ENCODE results near the gene KRTAP29-1. TPM values are rescaled to one million over a fixed set of nuclear protein-coding genes. Genes with fewer than 3 reads are reported as not detected.

The KRTAP29-1 gene
- polyA plus RNA-seq, 4 donors = not detected

- H3K36me3 ChIP-seq (ENCODE audit: control insufficient read depth in 3 of 3, insufficient read depth in 2 of 3, low read depth in 1 of 3, low read length in 3 of 3) = no peaks in the 10 kb centered on the region
- H3K27me3 ChIP-seq (ENCODE audit: control insufficient read depth in 3 of 3, insufficient read depth in 3 of 3, low read length in 3 of 3) = peaks cover 0 to 21% (median 6%) of the 10 kb centered on the region in 3 donors
- peak within 1 kb of the TSS in 1 of 3 donors; percentile 65 for H3K27ac ChIP-seq (ENCODE audit: low read depth in 1 of 3, low read length in 2 of 3)
- WGBS, 3 donors = 55 to 72% (median 65%) methylated on average over 7 of the region's 7 CpGs
- no peak within 1 kb of the TSS for H3K4me3 ChIP-seq (ENCODE audit: low read depth in 1 of 3, low read length in 3 of 3)
- no peaks in the 10 kb centered on the region for H3K9me3 ChIP-seq (ENCODE audit: control insufficient read depth in 2 of 2, insufficient read depth in 1 of 2, low read depth in 1 of 2, low read length in 1 of 2)
- DNase-seq (no peak), FAIRE-seq (no peak)
- H3K4me1 ChIP-seq (ENCODE audit: control insufficient read depth in 3 of 3, insufficient read depth in 2 of 3, low read depth in 1 of 3, low read length in 2 of 3) = no peaks in the 10 kb centered on the region
Measured at GRCh38 chr17:41308918-41309359, 6.3 kb upstream of the KRTAP29-1 start, which contains the start of gene KRTAP16-1. KRTAP16-1 (minus strand) TSS chr17:41309309; CDS start chr17:41309253, 56 bp downstream.

- 37 to 51% (median 41%) methylated on average over 10 of the region's 10 CpGs for WGBS, 3 donors
- DNase-seq = peak in 1 of 2 donors; percentile 12
- no peaks in the 10 kb centered on the region for H3K36me3 ChIP-seq (ENCODE audit: control insufficient read depth in 3 of 3, insufficient read depth in 2 of 3, low read depth in 1 of 3, low read length in 3 of 3)
- peaks cover 0 to 21% (median 6%) of the 10 kb centered on the region in 3 donors for H3K27me3 ChIP-seq (ENCODE audit: control insufficient read depth in 3 of 3, insufficient read depth in 3 of 3, low read length in 3 of 3)
- no peaks in the 10 kb centered on the region for H3K4me1 ChIP-seq (ENCODE audit: control insufficient read depth in 3 of 3, insufficient read depth in 2 of 3, low read depth in 1 of 3, low read length in 2 of 3)
- H3K27ac ChIP-seq (ENCODE audit: low read depth in 1 of 3, low read length in 2 of 3) = peak overlapping the region in 1 of 3 donors; percentile 65
- no peaks in the 10 kb centered on the region for H3K9me3 ChIP-seq (ENCODE audit: control insufficient read depth in 2 of 2, insufficient read depth in 1 of 2, low read depth in 1 of 2, low read length in 1 of 2)
- FAIRE-seq = no peak
- no peak overlapping the region for H3K4me3 ChIP-seq (ENCODE audit: low read depth in 1 of 3, low read length in 3 of 3)
Measured at GRCh38 chr17:41308251-41308917, 5.7 kb upstream of the KRTAP29-1 start.

- FAIRE-seq (no peak), DNase-seq (no peak)
- 81 to 88% (median 87%) methylated on average over 9 of the region's 9 CpGs for WGBS, 3 donors
- H3K27me3 ChIP-seq (ENCODE audit: control insufficient read depth in 3 of 3, insufficient read depth in 3 of 3, low read length in 3 of 3) = peaks cover 0 to 21% (median 6%) of the 10 kb centered on the region in 3 donors
- no peak overlapping the region for H3K4me3 ChIP-seq (ENCODE audit: low read depth in 1 of 3, low read length in 3 of 3)
- H3K4me1 ChIP-seq (ENCODE audit: control insufficient read depth in 3 of 3, insufficient read depth in 2 of 3, low read depth in 1 of 3, low read length in 2 of 3) = no peaks in the 10 kb centered on the region
- no peaks in the 10 kb centered on the region for H3K36me3 ChIP-seq (ENCODE audit: control insufficient read depth in 3 of 3, insufficient read depth in 2 of 3, low read depth in 1 of 3, low read length in 3 of 3)
- H3K9me3 ChIP-seq (ENCODE audit: control insufficient read depth in 2 of 2, insufficient read depth in 1 of 2, low read depth in 1 of 2, low read length in 1 of 2) = no peaks in the 10 kb centered on the region
- H3K27ac ChIP-seq (ENCODE audit: low read depth in 1 of 3, low read length in 2 of 3) = no peak overlapping the region
Measured at GRCh38 chr17:41307647-41308046, 5.0 kb upstream of the KRTAP29-1 start.

GRCh38 chr17:41304091-41304490 lies 1.4 kb upstream of the KRTAP29-1 start:
- DNase-seq (no peak), FAIRE-seq (no peak)
- Histone ChIP-seq H3K36me3 (ENCODE audit: control insufficient read depth in 3 of 3, insufficient read depth in 2 of 3, low read depth in 1 of 3, low read length in 3 of 3) (no peaks in the 10 kb centered on the region), H3K4me1 (ENCODE audit: control insufficient read depth in 3 of 3, insufficient read depth in 2 of 3, low read depth in 1 of 3, low read length in 2 of 3) (no peaks in the 10 kb centered on the region), H3K9me3 (ENCODE audit: control insufficient read depth in 2 of 2, insufficient read depth in 1 of 2, low read depth in 1 of 2, low read length in 1 of 2) (no peaks in the 10 kb centered on the region), H3K27me3 (ENCODE audit: control insufficient read depth in 3 of 3, insufficient read depth in 3 of 3, low read length in 3 of 3) (peaks cover 0 to 19% (median 4%) of the 10 kb centered on the region in 3 donors), H3K27ac (ENCODE audit: low read depth in 1 of 3, low read length in 2 of 3) (no peak overlapping the region), H3K4me3 (ENCODE audit: low read depth in 1 of 3, low read length in 3 of 3) (no peak overlapping the region)
- WGBS, 3 donors = 82 to 85% (median 84%) methylated on average over 12 of the region's 12 CpGs

GRCh38 chr17:41302981-41303380 lies 330 bp upstream of the KRTAP29-1 start:
- no peak overlapping the region for H3K4me3 ChIP-seq (ENCODE audit: low read depth in 1 of 3, low read length in 3 of 3)
- no peak for DNase-seq
- no peak overlapping the region for H3K27ac ChIP-seq (ENCODE audit: low read depth in 1 of 3, low read length in 2 of 3)
- 82 to 85% (median 84%) methylated on average over 4 of the region's 4 CpGs for WGBS, 3 donors
- H3K27me3 ChIP-seq (ENCODE audit: control insufficient read depth in 3 of 3, insufficient read depth in 3 of 3, low read length in 3 of 3) = peaks cover 0 to 17% (median 6%) of the 10 kb centered on the region in 3 donors
- no peak for FAIRE-seq
- no peaks in the 10 kb centered on the region for H3K9me3 ChIP-seq (ENCODE audit: control insufficient read depth in 2 of 2, insufficient read depth in 1 of 2, low read depth in 1 of 2, low read length in 1 of 2)
- H3K36me3 ChIP-seq (ENCODE audit: control insufficient read depth in 3 of 3, insufficient read depth in 2 of 3, low read depth in 1 of 3, low read length in 3 of 3) = no peaks in the 10 kb centered on the region
- H3K4me1 ChIP-seq (ENCODE audit: control insufficient read depth in 3 of 3, insufficient read depth in 2 of 3, low read depth in 1 of 3, low read length in 2 of 3) = no peaks in the 10 kb centered on the region

- WGBS, 3 donors = 63 to 68% (median 65%) methylated on average over 5 of the region's 5 CpGs
Measured at GRCh38 chr17:41301204-41301790, 1.4 kb downstream of the KRTAP29-1 start.

GRCh38 chr17:41298458-41299135 lies 4.1 kb downstream of the KRTAP29-1 start:
- Histone ChIP-seq H3K4me3 (ENCODE audit: low read depth in 1 of 3, low read length in 3 of 3) (no peak overlapping the region), H3K27ac (ENCODE audit: low read depth in 1 of 3, low read length in 2 of 3) (no peak overlapping the region), H3K36me3 (ENCODE audit: control insufficient read depth in 3 of 3, insufficient read depth in 2 of 3, low read depth in 1 of 3, low read length in 3 of 3) (no peaks in the 10 kb centered on the region), H3K9me3 (ENCODE audit: control insufficient read depth in 2 of 2, insufficient read depth in 1 of 2, low read depth in 1 of 2, low read length in 1 of 2) (no peaks in the 10 kb centered on the region), H3K4me1 (ENCODE audit: control insufficient read depth in 3 of 3, insufficient read depth in 2 of 3, low read depth in 1 of 3, low read length in 2 of 3) (no peaks in the 10 kb centered on the region), H3K27me3 (ENCODE audit: control insufficient read depth in 3 of 3, insufficient read depth in 3 of 3, low read length in 3 of 3) (peaks cover 0 to 10% (median 3%) of the 10 kb centered on the region in 3 donors)
- 86 to 90% (median 87%) methylated on average over 19 to 20 of the region's 20 CpGs for WGBS, 3 donors
- FAIRE-seq = no peak
- DNase-seq = no peak

More at GRCh38 chr17:41301204-41301790, 1.4 kb downstream of the KRTAP29-1 start:
- Histone ChIP-seq H3K27me3 (ENCODE audit: control insufficient read depth in 3 of 3, insufficient read depth in 3 of 3, low read length in 3 of 3) (peaks cover 0 to 10% (median 3%) of the 10 kb centered on the region in 3 donors), H3K9me3 (ENCODE audit: control insufficient read depth in 2 of 2, insufficient read depth in 1 of 2, low read depth in 1 of 2, low read length in 1 of 2) (no peaks in the 10 kb centered on the region), H3K36me3 (ENCODE audit: control insufficient read depth in 3 of 3, insufficient read depth in 2 of 3, low read depth in 1 of 3, low read length in 3 of 3) (no peaks in the 10 kb centered on the region), H3K27ac (ENCODE audit: low read depth in 1 of 3, low read length in 2 of 3) (no peak overlapping the region), H3K4me1 (ENCODE audit: control insufficient read depth in 3 of 3, insufficient read depth in 2 of 3, low read depth in 1 of 3, low read length in 2 of 3) (no peaks in the 10 kb centered on the region), H3K4me3 (ENCODE audit: low read depth in 1 of 3, low read length in 3 of 3) (no peak overlapping the region)
- no peak for FAIRE-seq
- DNase-seq = no peak

- H3K27ac ChIP-seq (ENCODE audit: low read depth in 1 of 3, low read length in 2 of 3) = no peak overlapping the region
- H3K36me3 ChIP-seq (ENCODE audit: control insufficient read depth in 3 of 3, insufficient read depth in 2 of 3, low read depth in 1 of 3, low read length in 3 of 3) = no peaks in the 10 kb centered on the region
- no peaks in the 10 kb centered on the region for H3K4me1 ChIP-seq (ENCODE audit: control insufficient read depth in 3 of 3, insufficient read depth in 2 of 3, low read depth in 1 of 3, low read length in 2 of 3)
- H3K27me3 ChIP-seq (ENCODE audit: control insufficient read depth in 3 of 3, insufficient read depth in 3 of 3, low read length in 3 of 3) = peaks cover 0 to 5% (median 4%) of the 10 kb centered on the region in 3 donors
- WGBS, 3 donors = 59 to 79% (median 68%) methylated on average over 1 of the region's 1 CpG
- H3K4me3 ChIP-seq (ENCODE audit: low read depth in 1 of 3, low read length in 3 of 3) = no peak overlapping the region
- no peaks in the 10 kb centered on the region for H3K9me3 ChIP-seq (ENCODE audit: control insufficient read depth in 2 of 2, insufficient read depth in 1 of 2, low read depth in 1 of 2, low read length in 1 of 2)
- FAIRE-seq (no peak), DNase-seq (no peak)
Measured at GRCh38 chr17:41296846-41297245, 5.8 kb downstream of the KRTAP29-1 start.
